Suprapubic skin (tissue), 3 donors: ENCODE results near the gene CHDH.

Experiments
- EP300 ChIP-seq: sonication (generic); formaldehyde crosslinking; IDR thresholded peaks from one replicate; pipeline ENCODE4 v1.6.1; 2017; ENCODE audit warnings: antibody characterized with exemption
- TF ChIP-seq, protein P1 (sequence below), 2 donors: fragments of 200-600 bp in 1 of 2; fragments of 450-650 bp in 1 of 2; sonication (generic) in 1 of 2; IDR thresholded peaks; one replicate each; pipeline ENCODE4 v1.5.1; 2016 to 2019; ENCODE audit warnings: antibody characterized with exemption in 2 of 2, mild to moderate bottlenecking in 1 of 2, moderate library complexity in 1 of 2

- TF ChIP-seq, protein P1, sequence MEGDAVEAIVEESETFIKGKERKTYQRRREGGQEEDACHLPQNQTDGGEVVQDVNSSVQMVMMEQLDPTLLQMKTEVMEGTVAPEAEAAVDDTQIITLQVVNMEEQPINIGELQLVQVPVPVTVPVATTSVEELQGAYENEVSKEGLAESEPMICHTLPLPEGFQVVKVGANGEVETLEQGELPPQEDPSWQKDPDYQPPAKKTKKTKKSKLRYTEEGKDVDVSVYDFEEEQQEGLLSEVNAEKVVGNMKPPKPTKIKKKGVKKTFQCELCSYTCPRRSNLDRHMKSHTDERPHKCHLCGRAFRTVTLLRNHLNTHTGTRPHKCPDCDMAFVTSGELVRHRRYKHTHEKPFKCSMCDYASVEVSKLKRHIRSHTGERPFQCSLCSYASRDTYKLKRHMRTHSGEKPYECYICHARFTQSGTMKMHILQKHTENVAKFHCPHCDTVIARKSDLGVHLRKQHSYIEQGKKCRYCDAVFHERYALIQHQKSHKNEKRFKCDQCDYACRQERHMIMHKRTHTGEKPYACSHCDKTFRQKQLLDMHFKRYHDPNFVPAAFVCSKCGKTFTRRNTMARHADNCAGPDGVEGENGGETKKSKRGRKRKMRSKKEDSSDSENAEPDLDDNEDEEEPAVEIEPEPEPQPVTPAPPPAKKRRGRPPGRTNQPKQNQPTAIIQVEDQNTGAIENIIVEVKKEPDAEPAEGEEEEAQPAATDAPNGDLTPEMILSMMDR (IDR thresholded peaks at IDR 0.05) = no peak
- no peak for TF ChIP-seq EP300
These were observed 26.9 kb downstream of the CHDH start for GRCh38 chr3:53819163-53819868.
